ENCODE data around the gene ZC3H7B.

ZC3H7B gene

DNA sequence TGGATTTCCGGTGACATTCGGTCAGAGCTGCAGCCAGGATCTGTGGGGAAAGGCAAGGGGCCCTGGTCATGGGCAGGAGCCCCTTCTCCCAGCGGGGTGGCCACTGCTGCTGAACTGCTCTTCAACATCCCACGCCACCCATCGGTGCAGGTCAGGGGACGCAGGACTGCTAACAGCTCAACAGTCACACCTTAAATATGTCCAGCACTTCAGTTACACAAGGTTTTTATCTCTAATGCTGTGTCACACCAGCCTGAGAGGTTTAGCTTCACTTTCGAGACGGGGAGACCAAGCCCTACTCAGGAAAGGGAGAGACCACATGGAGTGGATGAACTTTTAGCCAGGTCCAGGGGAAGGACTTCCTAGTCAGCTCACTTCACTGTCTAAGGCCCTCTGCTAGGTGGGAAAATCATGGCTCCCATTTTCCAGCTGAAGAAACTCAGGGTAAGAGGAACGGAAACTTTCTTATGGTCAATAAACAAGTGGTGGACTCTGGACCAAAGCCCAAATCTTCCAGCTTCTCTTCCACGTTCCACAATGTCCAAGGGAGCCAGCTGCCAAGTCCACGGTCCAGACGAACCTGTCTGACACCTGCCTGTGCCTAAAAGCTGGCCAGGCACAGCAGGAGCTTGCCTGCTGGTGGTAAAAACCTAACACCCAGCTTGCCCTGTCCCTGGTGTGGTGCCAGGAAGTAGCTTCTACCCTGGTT, 39.6 kb upstream of the ZC3H7B start:
- no peak overlapping the region for H3K4me3 ChIP-seq (ENCODE audit: low read depth, low read length)
- TF ChIP-seq, protein P1, sequence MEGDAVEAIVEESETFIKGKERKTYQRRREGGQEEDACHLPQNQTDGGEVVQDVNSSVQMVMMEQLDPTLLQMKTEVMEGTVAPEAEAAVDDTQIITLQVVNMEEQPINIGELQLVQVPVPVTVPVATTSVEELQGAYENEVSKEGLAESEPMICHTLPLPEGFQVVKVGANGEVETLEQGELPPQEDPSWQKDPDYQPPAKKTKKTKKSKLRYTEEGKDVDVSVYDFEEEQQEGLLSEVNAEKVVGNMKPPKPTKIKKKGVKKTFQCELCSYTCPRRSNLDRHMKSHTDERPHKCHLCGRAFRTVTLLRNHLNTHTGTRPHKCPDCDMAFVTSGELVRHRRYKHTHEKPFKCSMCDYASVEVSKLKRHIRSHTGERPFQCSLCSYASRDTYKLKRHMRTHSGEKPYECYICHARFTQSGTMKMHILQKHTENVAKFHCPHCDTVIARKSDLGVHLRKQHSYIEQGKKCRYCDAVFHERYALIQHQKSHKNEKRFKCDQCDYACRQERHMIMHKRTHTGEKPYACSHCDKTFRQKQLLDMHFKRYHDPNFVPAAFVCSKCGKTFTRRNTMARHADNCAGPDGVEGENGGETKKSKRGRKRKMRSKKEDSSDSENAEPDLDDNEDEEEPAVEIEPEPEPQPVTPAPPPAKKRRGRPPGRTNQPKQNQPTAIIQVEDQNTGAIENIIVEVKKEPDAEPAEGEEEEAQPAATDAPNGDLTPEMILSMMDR (IDR thresholded peaks at IDR 0.05; ENCODE audit: low read depth, low read length), result no peak

DNA sequence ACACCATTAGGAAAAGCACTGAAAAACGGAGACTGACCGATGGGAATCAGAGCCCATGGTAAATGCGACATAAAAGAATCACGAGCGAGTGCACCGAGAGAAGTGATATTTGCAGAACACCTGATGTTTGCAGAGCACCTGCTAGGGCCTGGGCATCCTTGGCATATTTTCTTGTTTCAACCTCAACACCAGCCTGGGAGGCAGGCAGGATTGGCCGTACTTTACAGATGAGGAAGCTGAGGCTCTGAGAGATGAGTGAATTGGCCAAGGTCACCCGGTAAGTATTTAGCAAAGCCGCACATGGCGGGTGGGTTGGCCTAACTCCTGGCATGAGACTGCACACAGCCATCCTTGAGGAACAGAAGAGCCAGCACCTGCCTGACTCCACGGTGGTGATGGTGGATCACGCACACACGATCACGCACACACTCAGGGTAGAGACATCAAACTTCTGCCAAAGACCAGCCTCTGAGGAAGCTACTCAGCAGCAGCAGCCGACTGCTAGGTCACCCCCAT, 39.0 kb upstream of the ZC3H7B start:
- TF ChIP-seq, protein P1 (IDR thresholded peaks at IDR 0.05; ENCODE audit: low read depth, low read length), result no peak
- H3K4me3 ChIP-seq (ENCODE audit: low read depth, low read length), result no peak overlapping the region

DNA sequence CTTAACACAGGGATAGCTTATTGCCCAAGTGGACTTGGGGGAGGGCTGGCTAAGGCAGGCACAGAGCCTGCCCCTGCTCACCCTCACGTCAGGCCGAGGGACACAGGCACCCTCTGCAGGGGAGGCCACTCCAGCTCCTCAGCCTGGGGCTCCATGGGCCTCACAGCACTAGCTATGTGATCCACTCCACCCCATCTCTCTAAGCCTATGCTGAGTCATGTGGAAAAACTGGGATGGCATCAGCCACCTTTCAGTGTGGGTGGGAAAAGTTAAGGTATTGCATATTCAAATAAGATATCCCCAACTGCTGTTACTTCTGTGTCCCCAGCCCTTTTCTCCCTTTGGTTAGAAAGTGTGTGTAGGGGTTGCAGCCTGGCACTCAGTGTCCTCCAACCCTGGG, 37.6 kb upstream of the ZC3H7B start:
- TF ChIP-seq, protein P1 (IDR thresholded peaks at IDR 0.05; ENCODE audit: low read depth, low read length), result no peak
- no peak overlapping the region for H3K4me3 ChIP-seq (ENCODE audit: low read depth, low read length)

DNA sequence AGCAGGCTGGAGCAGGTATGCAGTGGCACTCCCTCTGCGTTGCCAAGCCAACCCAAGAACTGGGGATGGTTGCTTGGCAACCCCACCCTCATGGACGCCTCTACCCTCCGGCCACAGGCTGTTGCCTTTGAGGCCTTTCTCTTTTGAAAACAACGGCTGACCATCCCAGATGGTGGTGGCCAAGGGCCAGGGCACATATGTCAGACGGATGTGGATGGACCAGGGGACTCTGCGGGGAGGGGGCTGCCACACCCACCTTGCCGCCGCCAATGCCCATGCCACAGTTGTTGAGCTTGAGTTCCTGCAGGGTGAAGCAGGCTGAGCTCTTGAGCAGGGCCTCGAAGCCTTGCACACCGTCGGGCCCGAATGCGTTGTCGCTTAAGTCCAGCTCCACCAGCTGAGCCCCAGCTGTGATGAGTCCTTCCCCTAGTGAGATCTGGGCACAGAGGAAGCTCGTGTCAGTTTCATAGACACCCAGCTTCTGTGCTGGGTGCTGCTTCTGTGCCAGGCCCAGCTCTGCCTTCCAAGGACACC, 36.9 kb upstream of the ZC3H7B start:
- H3K4me3 ChIP-seq (ENCODE audit: low read depth, low read length), result no peak overlapping the region
- TF ChIP-seq, protein P1 (IDR thresholded peaks at IDR 0.05; ENCODE audit: low read depth, low read length), result no peak

DNA sequence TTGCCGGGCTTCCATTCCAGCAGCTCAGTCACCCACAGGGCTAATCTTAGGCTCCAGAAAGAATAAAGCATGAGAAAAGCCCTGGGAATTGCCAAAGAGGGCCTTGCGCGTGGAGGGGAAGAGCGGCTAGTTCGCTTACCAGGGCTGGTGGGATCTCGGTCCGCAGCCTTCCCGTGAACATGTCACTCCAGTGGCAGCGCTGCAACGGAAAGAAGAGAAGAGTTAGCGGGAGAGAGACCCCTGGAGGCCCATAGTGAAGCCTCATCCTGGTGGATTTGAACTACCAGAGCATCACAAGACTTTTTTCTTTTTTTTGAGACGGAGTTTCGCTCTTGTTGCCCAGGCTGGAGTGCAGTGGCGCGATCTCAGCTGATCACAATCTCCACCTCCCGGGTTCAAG, 33.4 kb upstream of the ZC3H7B start:
- H3K4me3 ChIP-seq (ENCODE audit: low read depth, low read length), result no peak overlapping the region
- TF ChIP-seq, protein P1 (IDR thresholded peaks at IDR 0.05; ENCODE audit: low read depth, low read length), result no peak

DNA sequence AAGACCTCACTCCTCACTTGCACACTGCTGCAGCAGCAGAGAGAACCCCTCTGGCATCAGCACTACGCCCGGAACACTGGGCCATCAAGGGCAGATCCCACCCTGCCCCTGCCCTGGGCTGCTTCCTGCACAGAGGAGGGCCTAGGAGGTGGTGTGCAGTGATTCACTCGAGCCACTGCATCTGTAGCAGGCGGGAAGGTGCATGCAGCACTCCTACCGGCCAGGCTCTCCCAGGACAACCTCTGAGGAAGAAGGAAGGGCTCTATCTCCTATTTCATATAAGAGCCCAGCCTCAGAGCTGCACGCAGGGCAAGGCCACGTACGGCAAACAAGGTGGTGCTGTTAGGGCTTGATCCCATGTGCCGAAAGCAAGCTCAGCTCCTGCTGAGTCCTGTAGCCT, 29.5 kb upstream of the ZC3H7B start:
- no peak overlapping the region for H3K4me3 ChIP-seq (ENCODE audit: low read depth, low read length)
- TF ChIP-seq, protein P1 (IDR thresholded peaks at IDR 0.05; ENCODE audit: low read depth, low read length), result no peak

DNA sequence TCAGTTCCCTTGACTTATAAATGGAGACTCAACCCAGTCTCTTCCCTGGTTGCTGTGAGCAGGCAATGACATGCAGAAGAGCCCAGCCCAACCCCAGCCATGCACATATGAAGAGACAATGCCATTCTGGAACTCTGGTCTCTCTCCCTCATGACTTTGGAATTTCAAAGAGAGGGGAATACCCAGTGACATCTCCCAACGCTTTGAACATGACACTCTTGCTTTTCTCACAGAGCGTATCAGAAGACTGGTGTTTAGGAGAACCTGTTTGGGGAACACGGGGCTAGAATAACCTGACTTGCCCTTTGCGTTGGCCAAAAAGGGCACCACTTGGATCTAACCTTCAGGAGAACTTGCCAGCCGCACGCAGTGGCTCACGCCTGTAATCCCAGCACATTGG, 28.2 kb upstream of the ZC3H7B start:
- TF ChIP-seq, protein P1 (IDR thresholded peaks at IDR 0.05; ENCODE audit: low read depth, low read length), result no peak
- H3K4me3 ChIP-seq (ENCODE audit: low read depth, low read length), result no peak overlapping the region

Measured in WI38 (cell line).